Measurements from ENCODE around the gene RASGRP4.
"Not testable (repeated sequence)": the region's sequence is repeated elsewhere in the genome, so short reads cannot be mapped to it uniquely, and the experiment has no call there.

RASGRP4 gene

GRCh38 chr19:38370299-38370698, 55.7 kb downstream of the RASGRP4 start:
- DNase-seq (ENCODE audit: low read depth) = no peak

- DNase-seq (ENCODE audit: low read depth) = no peak
Measured at GRCh38 chr19:38369584-38369983, 56.4 kb downstream of the RASGRP4 start.

- no peak for DNase-seq (ENCODE audit: low read depth)
Measured at GRCh38 chr19:38367041-38367440, 59.0 kb downstream of the RASGRP4 start.

- not testable (repeated sequence) for DNase-seq (ENCODE audit: low read depth)
Measured at GRCh38 chr19:38362946-38363688, 62.9 kb downstream of the RASGRP4 start.

- peak; percentile 73 for DNase-seq (ENCODE audit: low read depth)
Measured at GRCh38 chr19:38362076-38362945, 63.7 kb downstream of the RASGRP4 start.

GRCh38 chr19:38361633-38362075, 64.4 kb downstream of the RASGRP4 start:
- DNase-seq (ENCODE audit: low read depth) = peak; percentile 45

- DNase-seq (ENCODE audit: low read depth) = no peak
Measured at GRCh38 chr19:38360839-38361631, 65.0 kb downstream of the RASGRP4 start.

GRCh38 chr19:38360351-38360750, 65.7 kb downstream of the RASGRP4 start:
- DNase-seq (ENCODE audit: low read depth) = no peak

- no peak for DNase-seq (ENCODE audit: low read depth)
Measured at GRCh38 chr19:38359242-38360021, 66.6 kb downstream of the RASGRP4 start.

Data from stimulated activated CD8-positive, alpha-beta memory T cell treated with anti-CD3 and anti-CD28 coated beads, Interleukin-7, amount 100 ng/mL, for 24 hours (primary cell).